ES-I3 (cell line): ENCODE measurements around the gene ZNF683.
"Not testable (repeated sequence)": the region's sequence is repeated elsewhere in the genome, so short reads cannot be mapped to it uniquely, and the experiment has no call there.

Experiments
- H3K36me3 ChIP-seq: 2 replicates; pipeline ENCODE4 v1.6.1; 2013; ENCODE audit warnings: mild to moderate bottlenecking, low read length, control low read depth, moderate library complexity; ENCODE audit not compliant: insufficient read depth
- H3K4me1 ChIP-seq: 2 replicates; pipeline ENCODE4 v1.6.1; 2013; ENCODE audit warnings: mild to moderate bottlenecking, control low read depth, low read length; ENCODE audit not compliant: insufficient read depth
- H3K9ac ChIP-seq: 2 replicates; pipeline ENCODE4 v1.6.1; 2013; ENCODE audit warnings: low read depth, mild to moderate bottlenecking, low read length, moderate library complexity
- H3K9me3 ChIP-seq: 2 replicates; pipeline ENCODE4 v1.6.1; 2013; ENCODE audit warnings: mild to moderate bottlenecking, low read length, moderate library complexity; ENCODE audit not compliant: control insufficient read depth, insufficient read depth

ZNF683 gene

GRCh38 chr1:26372611-26373010, at the start of gene ZNF683:
Gene ZNF683 (minus strand): TSS chr1:26372750. CDS start chr1:26368571, 4,179 bp downstream.
- H3K4me1 ChIP-seq = peaks cover 14% of the 10 kb centered on the region; the same call in 1 of the 2 replicates
- not testable (repeated sequence) for H3K9me3 ChIP-seq, H3K36me3 ChIP-seq, H3K9ac ChIP-seq

GRCh38 chr1:26419494-26419893, 46.9 kb upstream of the ZNF683 start:
- Histone ChIP-seq H3K9me3 (no peaks in the 10 kb centered on the region), H3K9ac (peak overlapping the region; percentile 34), H3K36me3 (peaks cover 21% of the 10 kb centered on the region; the same call in 1 of the 2 replicates), H3K4me1 (peaks cover 66% of the 10 kb centered on the region)

GRCh38 chr1:26418865-26419349, 46.4 kb upstream of the ZNF683 start:
- Histone ChIP-seq H3K4me1 (peaks cover 72% of the 10 kb centered on the region), H3K36me3 (peaks cover 24% of the 10 kb centered on the region), H3K9ac (peak overlapping the region; percentile 44), H3K9me3 (no peaks in the 10 kb centered on the region)

- Histone ChIP-seq H3K9ac (no peak overlapping the region), H3K36me3 (peaks cover 31% of the 10 kb centered on the region), H3K9me3 (no peaks in the 10 kb centered on the region), H3K4me1 (peaks cover 76% of the 10 kb centered on the region)
These were observed 44.7 kb upstream of the ZNF683 start for GRCh38 chr1:26417111-26417759.

- H3K9me3 ChIP-seq = no peaks in the 10 kb centered on the region
- peaks cover 44% of the 10 kb centered on the region for H3K4me1 ChIP-seq
- peaks cover 24% of the 10 kb centered on the region for H3K36me3 ChIP-seq
- H3K9ac ChIP-seq = peak overlapping the region; percentile 88
These were observed 40.5 kb upstream of the ZNF683 start for GRCh38 chr1:26413031-26413430.

GRCh38 chr1:26412180-26412840, 39.8 kb upstream of the ZNF683 start:
- H3K36me3 ChIP-seq = peaks cover 22% of the 10 kb centered on the region
- H3K9ac ChIP-seq = peak overlapping the region; percentile 88
- H3K9me3 ChIP-seq = no peaks in the 10 kb centered on the region
- peaks cover 37% of the 10 kb centered on the region for H3K4me1 ChIP-seq

GRCh38 chr1:26411624-26412074, 39.1 kb upstream of the ZNF683 start:
- Histone ChIP-seq H3K9me3 (no peaks in the 10 kb centered on the region), H3K36me3 (peaks cover 20% of the 10 kb centered on the region), H3K9ac (peak overlapping the region; percentile 88), H3K4me1 (peaks cover 35% of the 10 kb centered on the region)

GRCh38 chr1:26410706-26411623, 38.4 kb upstream of the ZNF683 start, which contains the start of gene LIN28A:
Gene LIN28A (plus strand): TSS chr1:26410817. CDS start chr1:26410892, 75 bp downstream.
- H3K9ac ChIP-seq = peak within 1 kb of the TSS; percentile 88
- H3K4me1 ChIP-seq = peaks cover 30% of the 10 kb centered on the region
- H3K36me3 ChIP-seq = peaks cover 20% of the 10 kb centered on the region
- H3K9me3 ChIP-seq = no peaks in the 10 kb centered on the region

- Histone ChIP-seq H3K36me3 (peaks cover 11% of the 10 kb centered on the region), H3K9ac (peak overlapping the region; percentile 72), H3K4me1 (peaks cover 16% of the 10 kb centered on the region), H3K9me3 (no peaks in the 10 kb centered on the region)
These were observed 36.7 kb upstream of the ZNF683 start for GRCh38 chr1:26409191-26409807.

- peaks cover 10% of the 10 kb centered on the region for H3K4me1 ChIP-seq
- no peaks in the 10 kb centered on the region for H3K9me3 ChIP-seq
- H3K9ac ChIP-seq = peak overlapping the region; percentile 72; the same call in 1 of the 2 replicates
- peaks cover 10% of the 10 kb centered on the region for H3K36me3 ChIP-seq
These were observed 36.1 kb upstream of the ZNF683 start for GRCh38 chr1:26408604-26409003.

- Histone ChIP-seq H3K36me3 (no peaks in the 10 kb centered on the region), H3K9ac (no peak overlapping the region), H3K4me1 (no peaks in the 10 kb centered on the region), H3K9me3 (no peaks in the 10 kb centered on the region)
These were observed 32.8 kb upstream of the ZNF683 start for GRCh38 chr1:26405281-26405915.

- H3K4me1 ChIP-seq = no peaks in the 10 kb centered on the region
- H3K36me3 ChIP-seq = no peaks in the 10 kb centered on the region
- H3K9ac ChIP-seq = no peak overlapping the region
- H3K9me3 ChIP-seq = no peaks in the 10 kb centered on the region
These were observed 32.1 kb upstream of the ZNF683 start for GRCh38 chr1:26404641-26405040.

- Histone ChIP-seq H3K9ac (no peak overlapping the region), H3K4me1 (no peaks in the 10 kb centered on the region), H3K9me3 (no peaks in the 10 kb centered on the region), H3K36me3 (no peaks in the 10 kb centered on the region)
These were observed 31.1 kb upstream of the ZNF683 start for GRCh38 chr1:26403656-26404055.
